CD1c-positive myeloid dendritic cell (primary cell): ENCODE measurements around the gene CRACDL.

Experiments used
- DNase-seq: peaks from one replicate; pipeline ENCODE4 v3.0.0-alpha.2; 2016; ENCODE audit errors: extremely low spot score

CRACDL gene

GRCh38 chr2:98824256-98825019 is 111.6 kb downstream of the CRACDL start:
- peak; percentile 39 for DNase-seq

GRCh38 chr2:98823196-98824170 is 112.5 kb downstream of the CRACDL start:
- DNase-seq, result no peak

- DNase-seq, result peak; percentile 68
These were observed 113.5 kb downstream of the CRACDL start for GRCh38 chr2:98822301-98823164.

GRCh38 chr2:98821629-98822135 is 114.3 kb downstream of the CRACDL start:
- DNase-seq, result no peak

GRCh38 chr2:98819231-98819766 is 116.7 kb downstream of the CRACDL start:
- DNase-seq, result no peak

- DNase-seq, result no peak
These were observed 117.9 kb downstream of the CRACDL start for GRCh38 chr2:98818164-98818563.

GRCh38 chr2:98816281-98816680 is 119.7 kb downstream of the CRACDL start:
- DNase-seq, result no peak

- no peak for DNase-seq
These were observed 120.2 kb downstream of the CRACDL start for GRCh38 chr2:98815795-98816194.

GRCh38 chr2:98811766-98812165 is 124.3 kb downstream of the CRACDL start:
- DNase-seq, result no peak

GRCh38 chr2:98810588-98810928 is 125.5 kb downstream of the CRACDL start:
- no peak for DNase-seq

- no peak for DNase-seq
These were observed 126.0 kb downstream of the CRACDL start for GRCh38 chr2:98809878-98810587.

- no peak for DNase-seq
These were observed 126.9 kb downstream of the CRACDL start for GRCh38 chr2:98809116-98809515.

GRCh38 chr2:98808546-98808945 is 127.5 kb downstream of the CRACDL start:
- DNase-seq, result no peak

GRCh38 chr2:98807929-98808328 is 128.1 kb downstream of the CRACDL start:
- no peak for DNase-seq

GRCh38 chr2:98807221-98807620 is 128.8 kb downstream of the CRACDL start:
- no peak for DNase-seq

- no peak for DNase-seq
These were observed 129.8 kb downstream of the CRACDL start for GRCh38 chr2:98806236-98806697.

GRCh38 chr2:98805412-98806171 is 130.4 kb downstream of the CRACDL start:
- peak; percentile 79 for DNase-seq

GRCh38 chr2:98804736-98805135 is 131.3 kb downstream of the CRACDL start:
- DNase-seq, result no peak

- no peak for DNase-seq
These were observed 131.8 kb downstream of the CRACDL start for GRCh38 chr2:98804265-98804650.
